ENCODE results near the gene NR2F6. TPM values are rescaled to one million over a fixed set of nuclear protein-coding genes. Genes with fewer than 3 reads are reported as not detected.
"Not testable (repeated sequence)": the region's sequence is repeated elsewhere in the genome, so short reads cannot be mapped to it uniquely, and the experiment has no call there.

The NR2F6 gene
- total and polyA plus RNA-seq, 2 experiments from 2014 or later: 124 to 173 TPM

- no peaks in the 10 kb centered on the region for H3K9me3 ChIP-seq (ENCODE audit: low read depth)
- no peaks in the 10 kb centered on the region for H3K27me3 ChIP-seq
- no peaks in the 10 kb centered on the region for H3K4me1 ChIP-seq (ENCODE audit: low read depth)
- no peak overlapping the region for H3K27ac ChIP-seq
- peaks cover 14% of the 10 kb centered on the region for H3K36me3 ChIP-seq
- H3K4me3 ChIP-seq: no peak overlapping the region
- DNase-seq (ENCODE audit: low read depth in 1 of 2, low spot score in 1 of 2): no peak
- TF ChIP-seq CTCF (IDR thresholded peaks at IDR 0.05; ENCODE audit: low read depth, low read length): no peak
Measured at GRCh38 chr19:17194608-17195007, 51.1 kb downstream of the NR2F6 start.

GRCh38 chr19:17192751-17193150 lies 53.0 kb downstream of the NR2F6 start:
- H3K4me1 ChIP-seq (ENCODE audit: low read depth): no peaks in the 10 kb centered on the region
- no peaks in the 10 kb centered on the region for H3K9me3 ChIP-seq (ENCODE audit: low read depth)
- H3K36me3 ChIP-seq: peaks cover 17% of the 10 kb centered on the region
- no peak for DNase-seq (ENCODE audit: low read depth in 1 of 2, low spot score in 1 of 2)
- H3K27ac ChIP-seq: no peak overlapping the region
- no peaks in the 10 kb centered on the region for H3K27me3 ChIP-seq
- no peak overlapping the region for H3K4me3 ChIP-seq
- TF ChIP-seq CTCF (IDR thresholded peaks at IDR 0.05; ENCODE audit: low read depth, low read length): no peak

- H3K4me1 ChIP-seq (ENCODE audit: low read depth); H3K9me3 ChIP-seq (ENCODE audit: low read depth); DNase-seq (ENCODE audit: low read depth in 1 of 2, low spot score in 1 of 2); H3K27ac ChIP-seq; H3K4me3 ChIP-seq; H3K27me3 ChIP-seq: not testable (repeated sequence)
- peaks cover 18% of the 10 kb centered on the region for H3K36me3 ChIP-seq
Measured at GRCh38 chr19:17191736-17192135, 54.0 kb downstream of the NR2F6 start.

GRCh38 chr19:17185590-17185989 lies 60.1 kb downstream of the NR2F6 start:
- Histone ChIP-seq H3K27me3 (no peaks in the 10 kb centered on the region), H3K4me1 (ENCODE audit: low read depth) (no peaks in the 10 kb centered on the region), H3K9me3 (ENCODE audit: low read depth) (no peaks in the 10 kb centered on the region), H3K4me3 (no peak overlapping the region), H3K36me3 (peaks cover 4% of the 10 kb centered on the region), H3K27ac (no peak overlapping the region)
- TF ChIP-seq CTCF (IDR thresholded peaks at IDR 0.05; ENCODE audit: low read depth, low read length): no peak
- no peak for DNase-seq (ENCODE audit: low read depth in 1 of 2, low spot score in 1 of 2)

GRCh38 chr19:17184371-17184841 lies 61.3 kb downstream of the NR2F6 start:
- Histone ChIP-seq H3K27ac (no peak overlapping the region), H3K36me3 (peaks cover 4% of the 10 kb centered on the region), H3K4me3 (no peak overlapping the region), H3K9me3 (ENCODE audit: low read depth) (no peaks in the 10 kb centered on the region), H3K4me1 (ENCODE audit: low read depth) (no peaks in the 10 kb centered on the region), H3K27me3 (no peaks in the 10 kb centered on the region)
- no peak for DNase-seq (ENCODE audit: low read depth in 1 of 2, low spot score in 1 of 2)
- no peak for TF ChIP-seq CTCF (IDR thresholded peaks at IDR 0.05; ENCODE audit: low read depth, low read length)

GRCh38 chr19:17183858-17184321 lies 61.8 kb downstream of the NR2F6 start:
- Histone ChIP-seq H3K36me3 (peaks cover 4% of the 10 kb centered on the region), H3K27ac (no peak overlapping the region), H3K4me3 (no peak overlapping the region), H3K4me1 (ENCODE audit: low read depth) (no peaks in the 10 kb centered on the region), H3K27me3 (no peaks in the 10 kb centered on the region), H3K9me3 (ENCODE audit: low read depth) (no peaks in the 10 kb centered on the region)
- no peak for DNase-seq (ENCODE audit: low read depth in 1 of 2, low spot score in 1 of 2)
- no peak for TF ChIP-seq CTCF (IDR thresholded peaks at IDR 0.05; ENCODE audit: low read depth, low read length)

All from cardiac muscle cell (in vitro differentiated cells and primary cell).